Non-pigmented ciliary epithelial cell (primary cell): Measurements from ENCODE around the gene ABCA13.
"Not testable (repeated sequence)": the region's sequence is repeated elsewhere in the genome, so short reads cannot be mapped to it uniquely, and the experiment has no call there.

ENCODE experiments used
- DNase-seq: peaks from one replicate; pipeline ENCODE4 v3.0.0-alpha.2; 2010; ENCODE audit warnings: low read depth

Gene ABCA13

DNA sequence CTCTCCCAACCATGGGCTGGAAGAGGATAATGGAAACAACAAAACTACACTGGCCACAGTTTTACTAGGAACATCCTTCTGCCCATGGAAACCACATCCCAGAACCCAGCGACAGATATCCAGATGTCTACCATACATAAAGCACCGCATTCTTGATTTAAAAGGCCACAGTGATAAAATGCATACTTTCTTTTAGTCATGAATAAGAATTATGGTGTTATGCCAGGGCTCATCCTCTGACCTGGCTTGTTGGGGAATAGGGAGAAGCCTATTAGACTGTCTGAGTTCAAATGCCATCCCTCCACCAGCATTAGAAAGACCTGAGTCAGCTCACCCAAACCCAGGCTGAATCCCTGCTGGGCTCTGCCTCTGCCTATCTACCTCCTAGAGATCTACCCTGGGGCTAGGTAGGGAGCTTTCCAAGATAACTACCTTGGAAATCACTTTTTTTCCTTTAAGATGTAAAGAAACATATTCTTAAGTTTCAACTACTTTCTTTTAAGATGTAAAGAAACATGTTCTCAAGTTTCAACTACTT lies 5.2 kb downstream of the ABCA13 start:
- DNase-seq, result no peak

DNA sequence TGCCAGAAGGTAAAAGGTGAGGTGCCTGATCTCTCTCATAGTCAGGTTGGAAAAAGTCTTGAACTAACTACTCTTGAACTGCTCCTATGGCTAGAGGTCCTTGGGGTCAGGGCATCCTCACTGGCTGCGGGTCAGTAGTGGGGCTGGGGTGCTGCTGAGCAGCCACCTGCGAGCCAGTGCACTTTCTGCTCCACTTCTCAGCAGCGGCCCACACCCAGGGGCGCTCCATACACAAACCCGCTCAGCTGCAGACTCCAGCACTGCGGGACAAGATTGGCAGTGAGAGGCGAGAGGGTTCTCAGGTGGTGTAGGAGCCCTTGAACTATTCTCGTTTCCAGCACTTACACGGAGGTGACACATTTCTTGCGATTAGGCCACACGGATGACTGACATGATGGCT lies 6.0 kb downstream of the ABCA13 start:
- no peak for DNase-seq

DNA sequence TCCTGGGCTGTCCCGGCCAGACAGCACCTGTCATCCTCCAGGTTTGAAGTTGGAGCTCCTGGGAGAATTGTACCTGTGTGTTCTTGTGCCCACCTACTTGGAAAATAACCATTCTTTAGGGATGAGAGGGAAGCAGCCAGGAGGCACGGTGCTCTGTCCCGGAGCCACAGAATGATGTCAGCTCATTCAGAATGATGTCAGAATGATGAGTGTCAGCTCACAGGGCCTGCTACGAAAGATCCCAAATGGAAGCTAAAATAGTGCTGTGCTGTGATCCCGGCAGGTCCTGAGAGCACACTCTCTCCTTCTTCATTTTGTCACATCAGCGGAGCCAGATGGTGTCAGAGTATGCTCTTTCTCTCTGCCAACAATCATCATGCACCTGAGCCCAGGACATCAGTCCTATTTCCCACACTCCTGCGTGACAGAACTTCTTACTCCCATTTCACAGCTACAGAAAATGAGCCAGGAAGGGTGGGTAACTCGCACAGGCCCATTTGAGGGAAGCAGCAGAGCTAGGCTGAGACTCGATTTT lies 8.3 kb downstream of the ABCA13 start:
- no peak for DNase-seq

DNA sequence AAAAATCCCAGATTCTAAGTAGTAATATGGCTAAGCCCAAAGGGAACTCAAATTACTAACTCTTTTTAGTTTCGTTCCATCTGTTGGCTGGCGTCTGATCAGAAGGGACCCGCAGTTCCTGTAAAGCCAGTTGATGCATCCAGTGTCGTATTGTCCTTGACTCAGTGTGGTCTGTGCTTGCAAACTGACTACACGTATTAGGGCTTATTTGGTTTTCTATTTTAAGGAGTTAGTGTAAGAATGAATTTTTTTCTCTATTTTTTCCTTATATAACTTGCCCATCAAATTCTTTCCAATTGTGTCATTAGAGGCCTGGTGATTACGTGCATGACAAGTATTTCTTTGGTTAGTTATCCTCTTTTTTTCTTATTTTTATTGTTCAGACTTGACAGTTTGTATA lies 9.7 kb downstream of the ABCA13 start:
- peak; percentile 36 for DNase-seq

DNA sequence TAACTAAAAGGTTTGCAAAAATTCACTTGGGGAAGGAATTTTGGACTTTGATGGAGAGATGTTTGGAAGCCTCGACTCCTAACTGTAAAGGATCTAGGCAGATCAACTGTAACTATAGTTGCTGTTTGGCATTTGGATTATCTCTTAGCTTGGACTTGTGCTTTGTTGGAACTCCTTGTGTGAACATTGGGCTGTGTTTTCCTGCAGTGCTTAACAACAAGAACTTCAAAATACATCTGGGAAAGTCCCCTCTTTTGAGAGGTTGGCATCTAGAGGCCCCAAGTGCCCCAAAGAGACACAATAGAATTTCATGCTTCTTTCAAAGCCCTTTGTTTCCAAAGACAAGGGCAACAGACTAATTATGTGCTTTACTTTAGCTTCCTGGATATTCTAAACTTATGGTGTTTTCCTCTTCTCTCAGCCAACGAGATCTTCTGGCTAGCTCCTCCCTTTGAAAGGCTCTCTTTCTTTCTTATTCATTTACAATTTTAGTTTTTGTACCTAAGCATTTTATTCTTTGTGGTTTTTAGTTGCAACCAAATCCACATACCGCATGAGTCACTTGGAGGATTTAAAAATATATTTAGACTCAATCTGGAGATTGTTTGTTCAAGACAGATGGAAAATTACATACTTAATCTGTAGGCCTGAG lies 11.6 kb downstream of the ABCA13 start:
- DNase-seq, result peak; percentile 48

DNA sequence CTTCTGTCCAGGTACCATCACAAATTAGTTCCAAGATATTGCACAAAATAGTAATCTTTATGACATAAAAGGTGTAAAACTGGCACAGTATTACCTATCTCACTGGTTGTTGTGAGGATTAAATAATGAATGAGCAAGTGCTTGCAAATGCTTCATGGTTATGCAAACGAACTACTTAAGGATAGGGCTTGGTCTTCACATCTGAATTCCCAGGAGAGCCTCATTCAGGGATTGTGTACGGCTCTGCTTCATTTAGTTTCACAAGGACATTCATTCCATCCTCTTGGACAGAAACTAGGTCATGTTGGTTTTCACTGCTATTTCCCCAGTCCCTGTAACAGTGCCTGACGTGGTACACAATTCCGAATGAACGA lies 12.1 kb downstream of the ABCA13 start:
- no peak for DNase-seq

DNA sequence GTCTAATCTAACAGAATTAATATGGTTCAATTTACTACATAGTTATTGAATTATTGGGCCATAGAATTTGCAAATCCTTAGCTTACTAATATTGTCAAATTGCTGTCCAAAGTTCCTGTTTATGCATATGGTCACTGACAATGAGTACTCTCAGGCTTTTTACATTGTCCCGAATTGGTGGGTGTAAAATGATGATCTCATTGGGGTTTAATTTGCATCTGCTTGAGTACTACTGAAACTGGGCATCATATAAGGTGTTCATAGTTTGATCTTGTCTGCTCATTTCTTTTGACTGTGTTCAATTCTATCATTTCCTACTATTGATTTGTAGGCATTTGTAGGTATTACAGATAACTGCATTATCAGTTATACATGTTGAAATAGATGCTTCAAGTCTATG lies 12.7 kb downstream of the ABCA13 start:
- no peak for DNase-seq

DNA sequence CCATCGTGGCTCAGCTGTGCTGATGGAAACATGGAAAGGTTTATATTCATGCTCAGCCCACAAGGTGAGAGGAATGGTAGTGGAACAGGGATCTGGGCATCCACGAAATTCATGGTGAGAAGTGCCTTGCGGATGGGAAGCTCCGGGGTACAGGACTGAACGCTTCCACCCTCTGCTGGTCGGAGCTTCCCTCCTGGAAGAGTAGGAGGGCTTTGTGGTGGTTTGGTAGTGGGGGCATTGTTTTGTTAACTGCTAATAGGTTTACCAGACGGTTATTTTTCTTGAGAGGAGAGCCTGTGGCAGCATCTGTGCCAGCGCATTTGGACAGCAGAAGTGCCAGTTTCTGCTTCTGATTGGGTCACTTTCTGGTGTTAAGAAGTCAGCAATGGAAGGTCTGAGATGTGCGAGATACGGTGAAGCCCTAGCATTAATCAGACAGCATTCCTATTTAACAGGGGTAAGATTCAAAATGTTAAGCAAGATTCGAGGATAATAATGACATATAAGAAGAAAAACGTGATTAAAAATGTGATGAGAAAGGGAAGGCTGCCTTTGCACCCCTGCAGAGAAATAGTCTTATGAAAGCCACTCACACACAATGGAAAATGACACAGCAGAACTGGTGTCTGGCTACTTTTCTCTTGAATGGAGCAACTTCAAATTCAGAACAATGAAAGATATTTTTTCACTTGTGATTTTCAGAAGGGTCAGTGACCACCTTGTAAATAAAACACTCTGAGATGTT lies 17.7 kb downstream of the ABCA13 start:
- no peak for DNase-seq

DNA sequence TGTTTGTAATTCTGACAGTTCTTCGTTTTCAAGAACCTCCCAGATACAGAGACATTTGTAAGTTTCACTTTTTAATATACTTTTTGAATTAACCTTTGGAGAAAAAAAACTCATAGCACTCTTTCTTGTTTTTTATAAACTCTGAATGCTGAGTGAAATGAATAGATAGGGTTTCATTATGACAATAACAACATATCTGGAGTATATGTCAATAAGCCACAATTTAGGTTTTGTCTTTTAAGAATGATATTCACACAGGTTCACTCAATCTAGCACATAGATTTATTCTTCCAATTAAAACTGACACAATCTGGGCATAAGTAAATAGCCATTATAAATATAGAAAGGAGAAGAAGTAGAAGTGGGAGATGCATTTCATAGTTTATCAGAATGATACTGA lies 21.7 kb downstream of the ABCA13 start:
- DNase-seq, result no peak

DNA sequence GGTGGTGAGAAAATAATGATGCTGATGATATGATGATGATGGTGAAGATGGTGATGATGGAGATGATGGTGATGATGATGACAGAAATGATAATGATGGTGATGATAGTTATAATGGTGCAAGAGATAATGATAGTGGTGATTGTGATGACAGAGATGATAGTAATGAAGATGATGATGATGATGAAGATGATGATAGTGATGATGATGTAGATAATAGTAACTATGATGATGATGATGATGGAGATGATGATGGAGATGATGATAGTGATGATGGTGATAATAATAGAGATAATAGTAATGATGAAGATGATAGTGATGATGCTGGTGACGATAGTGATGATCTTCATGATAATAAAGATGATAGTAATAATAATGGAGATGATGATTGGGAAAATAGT lies 22.2 kb downstream of the ABCA13 start:
- no peak for DNase-seq

DNA sequence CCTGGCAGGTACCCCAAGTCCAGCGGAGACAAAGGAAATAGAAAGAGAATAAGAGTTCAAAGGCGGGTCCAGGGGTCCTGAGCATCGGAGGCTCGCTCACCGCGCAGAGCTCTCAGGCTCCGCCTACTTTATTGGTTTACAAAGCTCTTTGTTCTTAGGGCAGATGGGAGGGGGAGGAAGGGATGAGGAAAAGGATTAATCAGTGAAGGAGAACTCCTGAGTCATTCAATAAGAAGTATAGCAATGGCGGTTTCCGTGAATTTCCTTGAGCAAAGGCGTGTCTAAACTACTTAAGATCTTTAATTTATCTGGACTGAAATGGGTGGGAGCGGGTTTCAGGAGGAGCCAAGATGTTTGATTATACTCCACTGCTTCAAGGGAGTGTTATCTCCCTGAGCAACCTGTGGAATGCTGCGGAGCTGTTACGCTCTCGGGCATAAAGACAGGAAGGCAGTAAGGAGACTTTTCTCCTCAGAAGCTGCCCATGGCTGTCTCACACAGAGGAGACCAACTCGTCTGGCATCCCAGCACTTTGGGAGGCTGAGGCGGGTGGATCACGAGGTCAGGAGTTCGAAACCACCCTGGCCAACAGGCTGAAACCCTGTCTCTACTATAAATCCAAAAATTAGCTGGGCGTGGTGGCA lies 29.8 kb downstream of the ABCA13 start:
- not testable (repeated sequence) for DNase-seq

DNA sequence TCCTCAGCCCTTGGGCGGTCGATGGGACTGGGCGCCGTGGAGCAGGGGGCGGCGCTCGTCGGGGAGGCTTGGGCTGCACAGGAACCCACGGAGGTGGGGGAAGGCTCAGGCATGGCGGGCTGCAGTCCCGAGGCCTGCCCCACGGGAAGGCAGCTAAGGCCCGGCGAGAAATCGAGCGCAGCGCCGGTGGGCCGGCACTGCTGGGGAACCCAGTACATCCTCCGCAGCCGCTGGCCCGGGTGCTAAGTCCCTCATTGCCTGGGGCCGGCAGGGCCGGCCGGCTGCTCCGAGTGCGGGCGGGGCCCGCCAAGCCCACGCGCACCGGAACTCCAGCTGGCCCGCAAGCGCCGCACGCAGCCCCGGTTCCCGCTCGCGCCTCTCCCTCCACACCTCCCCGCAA lies 31.7 kb downstream of the ABCA13 start:
- not testable (repeated sequence) for DNase-seq

DNA sequence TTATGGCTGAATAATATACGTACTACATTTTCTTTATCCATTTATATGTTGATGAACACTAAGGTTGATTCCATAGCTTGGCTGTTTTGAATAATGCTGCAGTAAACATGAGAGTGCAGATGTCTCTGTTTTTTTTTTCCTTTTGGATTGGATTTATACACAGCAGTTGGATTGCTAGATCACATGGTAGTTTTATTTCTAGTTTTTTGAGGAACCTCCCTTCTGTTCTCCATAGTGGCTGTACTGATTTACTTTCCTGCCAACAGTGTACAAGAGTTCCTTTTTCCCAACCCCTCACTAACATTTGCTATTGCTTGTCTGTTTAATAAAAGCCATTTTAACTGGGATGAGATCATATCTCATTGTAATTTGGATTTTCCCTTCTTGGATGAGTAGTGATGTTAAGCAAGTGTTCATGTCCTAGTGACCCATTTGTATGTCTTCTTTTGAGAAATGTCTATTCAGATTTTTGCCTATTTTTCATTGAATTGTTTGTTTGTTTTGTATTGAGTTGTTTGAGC lies 36.0 kb downstream of the ABCA13 start:
- no peak for DNase-seq

DNA sequence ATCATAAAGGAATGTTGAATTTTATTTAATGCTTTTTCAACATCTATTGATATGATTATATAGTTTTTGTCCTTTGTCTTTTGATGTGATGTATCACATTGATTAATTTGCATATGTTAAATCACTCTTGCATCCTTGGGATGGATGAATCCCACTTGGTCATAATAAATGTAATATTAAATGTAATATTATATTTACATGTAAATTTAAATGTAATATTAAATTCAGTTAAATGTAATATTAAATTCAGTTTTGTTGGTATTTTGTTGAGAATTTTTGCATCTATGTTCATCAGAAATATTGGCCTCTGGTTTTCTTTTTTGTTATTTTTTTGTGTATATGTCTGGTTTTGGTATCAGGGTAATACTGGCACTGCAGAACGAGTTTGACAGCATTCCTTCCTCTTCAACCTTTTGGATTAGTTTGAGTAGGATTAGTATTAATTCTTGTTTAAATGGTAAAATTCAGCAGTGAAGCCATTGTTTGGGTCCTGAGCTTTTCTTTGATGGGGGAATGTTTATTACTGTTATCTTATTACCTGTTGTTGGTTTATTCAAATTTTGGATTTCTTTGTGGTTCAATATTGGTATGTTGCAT lies 37.8 kb downstream of the ABCA13 start:
- no peak for DNase-seq

DNA sequence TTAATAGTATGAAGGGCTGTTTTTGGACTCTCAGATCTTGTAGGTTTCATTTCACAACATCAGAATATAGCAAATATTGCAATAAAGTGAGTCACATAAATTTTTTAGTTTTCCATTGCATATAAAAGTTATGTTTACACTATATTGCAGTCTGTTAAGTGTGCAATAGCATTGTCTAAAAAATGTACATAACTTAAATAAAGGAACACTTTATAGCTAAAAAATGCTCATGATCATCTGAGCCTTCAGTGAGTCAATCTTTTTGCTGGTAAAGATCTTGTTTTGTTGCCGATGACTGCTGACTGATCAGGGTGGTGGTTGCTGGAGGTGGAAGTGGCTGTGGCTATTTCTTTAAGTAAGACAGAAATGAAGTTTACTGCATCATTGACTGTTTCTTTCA lies 42.0 kb downstream of the ABCA13 start:
- DNase-seq, result no peak

DNA sequence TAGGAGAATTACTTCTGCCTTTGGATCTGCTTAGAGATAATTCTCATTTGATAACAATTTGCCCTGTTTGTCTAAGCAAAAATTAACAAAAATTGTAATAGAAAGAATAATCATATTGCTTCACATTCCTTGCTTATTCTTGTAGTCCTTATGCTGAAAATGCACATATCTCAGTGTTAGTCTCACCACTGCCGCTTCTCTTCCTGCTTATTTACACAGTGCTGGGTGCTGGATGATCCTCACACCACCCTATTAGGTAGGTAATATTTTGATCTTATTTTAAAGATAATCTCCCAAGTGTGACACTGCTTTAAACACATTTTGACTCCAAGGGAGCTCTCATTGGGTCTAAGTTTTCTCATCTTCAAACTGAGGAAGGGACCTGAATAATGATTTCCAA lies 46.0 kb downstream of the ABCA13 start:
- no peak for DNase-seq

DNA sequence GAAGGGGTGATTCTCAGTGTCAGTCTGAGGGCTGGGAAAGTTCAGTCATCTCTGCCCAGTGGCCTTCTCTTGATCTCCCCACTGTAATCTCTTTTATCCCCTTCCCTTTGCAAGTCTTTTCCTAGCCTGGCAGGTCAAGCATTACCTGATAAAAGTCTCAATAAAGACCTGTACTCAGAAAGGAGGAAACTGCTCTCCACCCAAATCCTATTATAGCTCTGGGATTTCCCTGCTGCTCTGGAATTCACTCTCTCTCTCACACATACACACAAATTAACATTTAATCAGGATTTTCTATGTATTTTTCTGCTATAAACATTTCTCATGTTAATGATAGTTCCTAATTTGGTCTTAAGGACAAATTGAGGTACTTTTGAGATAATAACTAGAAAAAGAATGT lies 46.5 kb downstream of the ABCA13 start:
- DNase-seq, result no peak

DNA sequence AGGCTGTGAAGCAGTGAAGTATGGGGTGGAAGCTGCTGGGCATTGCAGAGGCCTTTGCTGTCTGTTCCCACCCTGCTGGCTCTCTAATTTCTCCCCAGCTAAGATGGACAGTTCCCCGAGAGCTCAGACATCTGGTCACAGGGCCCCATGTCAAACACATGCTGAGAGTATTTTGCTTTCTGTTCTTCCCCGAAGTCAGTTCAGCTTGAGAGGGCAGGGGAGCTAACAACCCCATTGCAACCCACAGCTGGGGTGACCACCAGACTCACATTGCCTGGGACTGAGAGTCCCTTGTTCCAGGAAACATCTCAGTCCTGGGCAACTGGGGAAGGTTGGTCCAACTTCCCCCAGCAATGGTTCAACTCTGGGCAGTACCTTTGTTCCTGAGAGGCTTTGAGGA lies 52.8 kb downstream of the ABCA13 start:
- no peak for DNase-seq

DNA sequence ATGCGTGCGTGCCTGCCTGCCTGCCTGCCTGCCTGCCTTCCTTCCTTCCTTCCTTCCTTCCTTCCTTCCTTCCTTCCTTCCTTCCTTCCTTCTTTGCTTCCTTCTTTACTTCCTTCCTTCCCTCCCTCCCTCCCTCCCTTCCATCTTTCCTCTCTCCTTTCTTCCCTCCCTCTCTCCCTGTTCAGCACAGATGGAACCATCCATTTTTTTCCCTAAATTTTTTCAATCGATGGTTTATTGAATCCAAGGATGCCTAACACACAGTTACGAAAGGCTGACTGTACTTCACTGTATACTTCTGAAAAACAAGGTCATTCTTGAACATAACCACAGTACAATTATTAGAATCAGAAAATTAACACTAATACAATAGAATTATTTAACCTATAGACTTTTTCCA lies 53.8 kb downstream of the ABCA13 start:
- no peak for DNase-seq

DNA sequence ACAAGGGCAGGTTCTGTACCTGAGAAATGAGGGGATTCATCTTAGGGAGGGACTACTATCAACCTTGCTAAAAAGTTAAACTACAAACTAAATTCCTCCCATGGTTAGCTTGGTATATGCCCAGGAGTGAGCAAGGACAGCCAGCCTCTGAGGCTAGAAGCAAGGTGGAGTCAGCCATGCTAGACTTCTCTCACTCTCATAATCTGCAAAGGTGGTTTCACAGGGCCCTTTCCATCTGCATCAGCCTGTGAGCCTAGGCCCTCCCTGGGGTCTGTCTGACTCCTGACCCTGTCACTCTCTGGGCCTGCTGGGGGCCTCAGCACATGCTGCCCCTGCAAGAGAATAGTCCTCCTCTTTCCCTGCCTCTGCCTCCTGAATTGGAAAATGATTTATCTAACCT lies 66.1 kb downstream of the ABCA13 start:
- DNase-seq, result no peak

DNA sequence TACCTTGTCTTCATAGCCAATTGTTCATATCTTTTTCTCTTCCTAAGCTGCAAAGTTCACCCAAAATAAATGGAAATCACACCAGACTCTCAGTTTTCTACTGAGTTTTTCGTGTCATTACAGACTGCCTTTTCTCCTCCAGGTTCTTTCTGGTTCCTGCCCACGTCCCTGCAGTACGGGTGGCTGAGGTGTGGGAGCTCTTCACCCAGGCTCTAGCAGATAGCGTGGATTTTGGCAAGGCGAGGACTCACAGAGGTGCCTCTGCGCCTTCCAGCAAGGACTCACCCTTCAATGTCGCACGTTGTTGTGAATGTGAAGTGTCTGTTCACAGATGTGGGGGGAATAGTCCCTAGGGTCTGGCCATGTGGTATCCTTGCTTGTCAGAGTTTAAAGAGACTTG lies 71.6 kb downstream of the ABCA13 start:
- no peak for DNase-seq

DNA sequence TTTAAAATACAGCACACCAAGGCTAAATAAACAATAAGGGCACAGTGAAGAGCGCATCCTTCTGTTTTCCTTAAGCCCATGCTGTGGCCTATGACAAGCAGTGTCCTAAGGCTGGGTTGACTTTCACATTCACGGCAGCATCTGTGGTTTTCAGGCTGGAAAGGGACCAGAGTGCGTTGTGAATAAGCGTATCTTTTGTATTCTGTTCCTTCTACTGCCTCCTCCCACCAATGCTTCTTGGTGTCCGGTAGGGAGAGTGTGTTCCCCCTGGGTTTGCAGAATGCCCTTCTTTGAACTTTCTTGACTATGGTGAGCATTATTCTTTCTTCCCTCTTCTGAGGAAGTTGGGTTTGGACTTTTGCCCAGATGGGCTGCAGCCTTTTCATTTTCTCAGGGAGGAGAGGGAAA lies 73.6 kb downstream of the ABCA13 start:
- peak; percentile 41 for DNase-seq
